ENCODE measurements around the gene OR52R1.

- TF ChIP-seq EZH2 (IDR thresholded peaks at IDR 0.05), result no peak
- no peak for TF ChIP-seq POLR2AphosphoS5 (IDR thresholded peaks at IDR 0.05; ENCODE audit: borderline replicate concordance, low read depth, low read length)
- TF ChIP-seq FOXP2 (optimal IDR thresholded peaks at IDR 0.05; ENCODE audit: control extremely low read depth, extremely low read length, insufficient read depth), result no peak
Measured at GRCh38 chr11:4782454-4782853, 21.7 kb downstream of the OR52R1 start.
